Left renal pelvis (tissue), 4 donors: ENCODE data around the gene THBS3. TPM values are rescaled to one million over a fixed set of nuclear protein-coding genes. Genes with fewer than 3 reads are reported as not detected.
"Not testable (repeated sequence)": the region's sequence is repeated elsewhere in the genome, so short reads cannot be mapped to it uniquely, and the experiment has no call there.

Source experiments
- DNase-seq, 4 donors: peaks; one replicate each; pipeline ENCODE4 v3.0.0-alpha.2; 2013; ENCODE audit warnings: low read depth in 4 of 4, low spot score in 3 of 4
- polyA plus RNA-seq, 4 donors: library from polyadenylated mRNA; unstranded; fragments of 120-200 nt; gene quantifications; one replicate each; pipeline ENCODE4 v1.2.1, GENCODE V29; 2013; ENCODE audit not compliant: insufficient read length in 4 of 4

The THBS3 gene
- polyA plus RNA-seq, result 10 to 100 TPM; 27.7 to 52.9 (median 46.5) TPM

DNA sequence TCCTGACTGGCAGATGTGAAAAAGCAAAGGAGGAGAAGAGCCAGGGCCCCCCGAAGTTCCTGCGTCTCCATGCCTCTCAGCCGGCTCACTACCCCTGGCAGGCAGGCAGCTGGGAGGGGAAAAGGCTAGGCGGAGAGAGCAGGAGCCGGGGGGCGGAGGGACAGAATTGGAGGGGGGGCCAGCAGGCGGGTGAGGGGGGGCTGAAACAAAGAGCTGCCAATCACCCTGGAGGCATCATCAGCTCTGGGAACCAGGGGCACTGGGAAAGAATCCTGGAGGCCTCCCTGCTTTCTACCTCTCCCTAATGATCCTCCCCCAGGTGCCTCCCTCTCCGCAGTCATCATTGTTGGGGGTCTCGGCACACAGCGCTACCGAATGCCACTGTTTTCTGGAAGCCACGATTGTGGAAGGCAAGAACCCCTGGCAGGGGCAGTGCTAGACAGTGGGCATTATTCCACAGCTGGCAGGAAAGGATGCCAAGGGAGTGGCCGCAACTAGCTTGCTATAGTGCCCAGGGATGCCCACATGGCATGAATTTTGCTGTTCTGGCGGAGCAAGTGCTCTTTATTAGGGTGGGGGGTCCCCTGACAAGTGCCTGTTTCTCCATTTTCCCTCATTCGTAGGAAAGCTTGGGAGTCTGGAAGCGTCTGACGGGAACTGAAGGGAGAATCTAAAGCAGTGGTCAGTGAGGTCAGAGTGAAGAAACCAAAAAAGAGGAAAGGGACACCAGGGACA lies at the start of gene THBS3:
Gene THBS3, minus strand, starts transcription at position 92 of the 735 bp plus-strand sequence. Its CDS starts 21 bp downstream, at position 71.
- DNase-seq, result no peak

DNA sequence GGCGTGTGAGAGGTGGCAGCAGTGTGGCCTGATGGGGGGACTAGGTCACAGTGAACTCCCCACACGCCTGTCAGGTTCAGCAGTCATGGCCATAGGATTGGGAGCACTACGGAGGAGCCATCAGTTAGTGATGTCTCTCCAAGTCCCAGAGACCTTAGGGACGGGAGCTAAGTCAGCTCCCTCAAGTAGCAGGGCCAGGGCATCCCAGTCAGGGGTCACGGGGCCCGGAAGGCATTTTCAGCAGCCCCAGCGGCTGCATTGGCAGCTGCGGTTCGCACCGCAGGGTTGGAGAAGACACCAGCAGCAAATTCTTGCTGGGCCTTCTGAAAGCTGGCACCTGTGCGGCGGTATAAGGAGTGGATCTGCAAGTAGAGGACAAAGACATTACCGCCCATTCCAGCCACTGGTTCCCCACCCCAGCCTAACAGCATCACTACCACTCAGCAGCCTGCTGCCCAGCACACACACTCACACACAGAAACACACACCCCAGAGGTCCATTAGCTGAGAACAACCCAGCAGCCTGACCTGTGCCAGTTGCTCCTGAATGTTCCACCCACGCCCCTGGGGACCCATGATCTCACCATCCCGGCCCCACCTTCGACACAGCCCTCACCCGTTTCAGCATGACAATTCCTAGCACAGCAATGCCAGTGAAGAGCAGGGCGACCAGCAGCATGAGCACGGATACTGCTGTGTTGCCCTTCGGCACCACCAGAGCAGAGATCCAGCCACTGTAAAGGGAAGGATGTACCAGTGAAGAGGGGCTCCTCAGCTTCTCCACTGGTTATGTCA lies 48.6 kb upstream of the THBS3 start:
- DNase-seq, result no peak

DNA sequence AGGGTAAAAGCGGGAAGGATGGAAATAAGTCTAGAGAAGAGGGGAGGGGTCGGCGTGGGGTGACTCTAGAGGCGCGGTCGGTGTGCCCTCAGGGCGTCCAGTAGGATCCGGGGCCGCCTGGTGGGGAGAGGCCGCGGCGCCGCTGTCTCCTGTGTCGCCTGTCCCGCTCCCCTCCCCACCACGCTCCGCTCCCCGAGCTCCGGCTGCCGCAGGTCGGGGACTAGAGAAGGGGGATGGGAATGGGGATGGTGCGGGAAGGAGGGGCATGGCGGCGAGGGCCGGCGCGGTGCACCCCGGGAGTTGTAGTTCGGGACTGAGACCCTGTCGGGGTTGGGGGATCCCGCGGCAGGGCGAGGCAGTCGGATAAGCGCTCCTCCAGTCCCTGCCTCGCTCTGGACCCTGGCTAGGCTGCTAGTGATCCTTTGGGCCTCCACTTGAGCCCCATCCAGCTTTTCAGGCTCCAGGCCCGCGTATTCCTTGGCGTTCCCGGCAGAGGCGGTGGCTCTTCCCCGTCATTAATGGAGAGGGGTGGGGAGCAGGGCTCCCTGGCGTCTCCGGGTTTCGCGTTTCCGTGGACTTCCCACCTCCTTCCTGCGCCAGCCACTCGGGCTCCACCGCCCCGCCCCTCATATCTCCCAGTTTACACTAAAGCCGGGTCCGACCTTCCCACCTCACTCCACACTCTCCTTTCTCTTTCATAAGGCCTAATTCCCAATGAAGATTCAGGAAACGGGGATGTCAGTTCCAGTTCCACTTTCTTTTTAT lies 47.7 kb upstream of the THBS3 start, which contains the start of gene ENTREP3:
Gene ENTREP3, minus strand, starts transcription at position 241 of the 765 bp plus-strand sequence. CDS start 606 bp downstream, outside the sequence.
- DNase-seq, result peak in 2 of 4 donors; percentile 69 to 78

DNA sequence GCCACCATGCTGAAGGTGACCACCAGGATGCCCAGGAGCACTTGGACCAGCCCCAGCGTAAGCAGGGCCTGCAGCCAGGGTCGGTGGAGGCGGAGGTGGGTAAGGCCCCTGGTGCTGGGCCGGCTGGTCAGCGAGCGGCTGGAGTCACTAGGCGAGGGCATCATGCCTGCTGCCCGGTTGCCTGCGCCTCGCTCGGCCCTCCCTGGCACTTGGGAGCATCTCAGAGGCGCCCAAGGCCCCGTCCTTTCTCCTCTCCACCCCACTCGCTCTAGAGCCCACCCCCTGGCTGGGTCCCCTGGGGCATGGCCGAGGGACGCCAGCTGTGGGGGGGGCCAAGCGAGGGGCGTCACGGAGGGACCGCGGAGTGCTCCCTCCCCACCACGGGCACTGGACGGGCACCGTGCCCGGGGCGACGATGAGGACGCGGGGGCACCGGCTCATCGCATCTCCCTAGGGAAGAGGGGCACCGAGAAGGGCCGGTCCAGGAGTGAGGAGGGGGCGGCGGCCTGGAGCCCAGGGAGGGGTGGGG lies 47.1 kb upstream of the THBS3 start:
- no peak for DNase-seq

DNA sequence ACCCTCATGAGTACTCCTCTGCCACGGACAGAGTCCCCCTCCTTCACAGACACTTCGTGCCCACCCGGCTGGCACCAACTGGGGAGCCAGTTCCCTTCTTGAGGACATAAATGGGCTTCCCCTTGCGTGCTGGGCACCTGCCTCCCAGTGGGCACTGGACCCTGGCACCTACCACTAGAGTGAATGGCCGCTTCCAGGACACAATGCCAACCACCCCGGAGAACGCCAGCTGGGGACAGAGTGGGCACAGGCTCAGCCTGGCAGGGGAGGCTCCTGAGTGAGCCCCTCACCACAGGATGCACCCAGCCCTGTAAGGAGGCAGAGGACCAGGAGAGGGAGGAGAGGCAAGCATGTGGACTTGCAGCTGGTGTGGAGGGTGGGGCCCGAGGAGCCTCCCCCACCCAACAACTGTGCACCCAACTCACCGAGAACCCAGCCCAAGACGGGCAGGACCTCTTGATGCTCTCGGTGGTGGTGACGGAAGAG lies 46.6 kb upstream of the THBS3 start:
- no peak for DNase-seq

DNA sequence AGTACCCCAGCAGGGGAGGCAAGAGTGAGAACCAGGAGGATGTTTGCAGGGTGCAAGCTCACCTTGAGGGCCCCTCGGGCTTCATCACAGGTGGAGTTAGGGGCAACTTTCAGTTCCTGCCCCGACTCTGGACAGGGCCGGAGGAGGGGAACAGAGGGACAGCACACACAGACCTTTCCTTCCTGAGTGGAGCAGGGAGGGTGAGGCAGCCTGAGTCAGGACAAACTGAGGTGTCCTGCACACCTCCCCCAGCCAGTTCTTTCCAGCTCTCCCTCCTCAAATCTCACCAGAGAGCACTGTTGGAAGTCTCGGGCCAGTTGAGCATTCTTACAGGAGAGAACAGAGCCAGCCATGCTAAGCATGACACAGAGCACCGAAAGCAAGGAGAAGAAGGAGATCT lies 46.1 kb upstream of the THBS3 start:
- no peak for DNase-seq

DNA sequence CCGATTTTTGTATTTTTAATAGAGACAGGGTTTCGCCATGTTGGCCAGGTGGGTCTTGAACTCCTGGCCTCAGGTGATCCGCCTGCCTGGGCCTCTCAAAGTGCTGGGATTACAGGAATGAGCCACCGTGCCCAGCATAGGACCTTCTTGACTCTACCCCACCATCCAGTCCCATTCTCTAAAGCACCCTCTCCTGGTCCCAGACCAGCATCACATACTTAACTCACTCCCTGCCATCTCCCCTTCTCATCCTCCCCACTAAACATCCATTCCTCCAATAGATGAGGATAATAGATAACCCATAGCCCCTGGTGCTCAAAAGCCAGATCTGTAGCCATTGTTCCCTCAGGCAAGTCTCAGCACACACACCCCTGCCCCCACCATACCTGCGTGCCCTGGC lies 45.5 kb upstream of the THBS3 start:
- DNase-seq, result no peak

DNA sequence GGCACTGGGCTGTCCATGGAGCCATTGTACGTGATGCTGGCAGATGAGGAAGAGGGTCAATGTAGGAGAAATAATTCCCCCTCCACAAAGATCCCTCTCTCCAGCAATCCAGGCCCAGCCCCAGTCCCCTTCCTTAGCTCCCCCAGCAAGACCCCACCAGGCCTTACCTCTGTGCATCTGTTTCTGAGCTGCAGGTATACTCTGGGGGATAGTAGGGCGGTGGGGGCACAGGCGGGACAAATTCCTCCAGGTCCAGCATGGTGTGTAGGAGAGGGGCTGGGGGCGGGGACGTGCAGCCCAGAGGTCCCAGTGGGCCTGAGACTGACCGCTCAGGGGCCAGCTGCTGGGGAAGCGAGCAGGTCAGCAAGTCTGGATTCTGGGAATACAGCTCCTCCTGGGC lies 43.9 kb upstream of the THBS3 start:
- no peak for DNase-seq

DNA sequence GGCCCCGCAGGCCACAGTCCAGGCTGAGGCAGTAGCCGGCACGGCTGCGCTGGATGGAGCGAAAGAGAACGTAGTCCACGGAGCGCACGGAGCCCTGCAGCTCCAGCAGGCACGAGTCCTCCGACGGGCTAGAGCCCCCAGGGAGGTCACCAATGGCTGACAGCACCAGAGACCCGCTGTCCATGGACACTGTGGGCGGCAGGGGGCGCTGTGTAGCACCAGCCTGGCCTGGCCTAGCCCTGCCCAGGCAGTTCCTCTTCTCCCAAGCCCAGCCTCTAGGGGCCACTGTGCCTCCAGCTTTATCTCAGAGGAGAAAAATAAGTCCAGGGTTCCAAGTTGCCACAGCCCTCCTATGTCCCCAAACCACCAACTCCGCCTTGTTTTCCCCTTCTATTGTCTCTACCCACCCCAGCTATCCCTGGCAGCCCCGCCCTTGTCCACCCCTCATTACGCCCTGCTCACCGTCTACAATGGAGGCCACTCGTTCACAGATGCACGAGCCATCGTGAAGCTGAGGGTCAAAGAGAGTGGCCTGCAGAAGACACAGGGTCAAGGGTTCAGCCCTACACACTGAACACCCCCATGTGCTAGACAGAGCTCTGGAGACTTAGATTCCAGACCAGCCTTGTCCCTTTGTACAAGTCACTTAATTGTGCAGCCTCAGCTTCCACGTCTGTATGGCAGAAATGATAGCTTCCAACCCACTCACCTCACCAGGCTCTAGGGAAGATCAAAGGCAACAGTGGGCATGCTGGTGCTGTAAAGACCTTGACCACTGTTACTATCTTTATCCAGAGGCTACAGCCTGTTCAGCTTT lies 43.1 kb upstream of the THBS3 start:
- DNase-seq, result peak in 3 of 4 donors; percentile 72 to 86 (median 85)

DNA sequence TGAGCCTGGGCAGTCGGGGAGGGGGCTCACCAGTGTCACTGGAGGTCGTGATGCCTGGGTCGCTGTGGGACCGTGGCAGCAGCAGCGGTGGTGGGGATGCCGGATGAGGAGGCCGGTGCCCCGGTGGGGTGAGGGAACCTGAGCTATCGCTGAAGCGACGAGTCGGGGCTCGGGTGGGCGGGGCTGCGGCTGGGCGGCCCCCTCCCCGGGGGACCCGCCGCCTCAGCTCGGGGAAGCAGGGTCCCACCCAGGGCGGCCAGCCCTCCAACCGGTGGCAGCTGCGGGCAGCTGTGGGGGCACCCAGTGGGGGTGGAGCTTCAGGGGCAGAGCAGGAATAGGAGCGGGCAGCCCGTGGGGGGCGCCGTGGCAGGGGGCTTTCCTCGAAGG lies 42.5 kb upstream of the THBS3 start:
- DNase-seq, result no peak

DNA sequence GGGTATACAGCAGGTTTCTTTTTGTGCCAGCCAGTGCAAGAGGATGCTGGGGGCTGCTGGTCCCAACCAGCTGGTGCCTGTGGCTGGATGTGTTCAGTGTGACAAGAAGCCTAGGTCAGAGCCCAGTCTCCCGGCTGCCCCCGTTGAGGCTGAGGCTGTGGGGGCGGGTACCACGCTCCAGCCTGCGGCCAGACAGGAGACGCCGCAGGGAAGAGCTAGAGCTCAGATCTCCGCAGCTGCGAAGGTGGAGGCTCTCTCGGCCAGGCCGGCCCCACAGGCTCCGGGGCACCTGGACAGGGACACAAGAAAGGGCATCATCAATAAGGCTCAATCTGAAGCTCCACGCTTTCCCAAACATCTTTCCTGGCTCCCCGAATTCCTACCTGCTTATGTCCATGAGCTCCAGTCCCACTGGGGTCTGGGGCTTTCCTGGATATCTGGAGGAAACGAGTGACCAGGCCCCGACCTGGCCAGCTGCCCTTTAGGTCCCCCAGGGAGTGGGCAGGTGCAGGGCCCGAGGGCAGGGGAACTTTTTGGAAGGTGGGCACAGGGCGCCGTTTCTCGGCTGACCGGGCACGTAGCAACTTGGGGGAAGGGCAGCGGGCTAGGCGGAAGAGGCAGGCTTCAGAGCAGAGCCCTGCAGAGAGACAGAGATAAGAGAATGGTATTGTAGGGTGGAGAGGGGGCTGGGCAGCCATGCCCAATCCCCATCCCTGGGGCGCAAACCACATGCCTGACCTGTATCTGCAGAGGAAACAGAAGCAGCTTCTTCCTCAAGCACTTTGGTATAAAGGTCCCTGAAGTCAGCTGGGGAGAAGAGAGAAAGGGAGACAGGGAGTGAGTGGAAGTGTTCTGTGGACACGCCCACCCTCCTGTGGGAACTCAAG lies 40.2 kb upstream of the THBS3 start:
- no peak for DNase-seq

DNA sequence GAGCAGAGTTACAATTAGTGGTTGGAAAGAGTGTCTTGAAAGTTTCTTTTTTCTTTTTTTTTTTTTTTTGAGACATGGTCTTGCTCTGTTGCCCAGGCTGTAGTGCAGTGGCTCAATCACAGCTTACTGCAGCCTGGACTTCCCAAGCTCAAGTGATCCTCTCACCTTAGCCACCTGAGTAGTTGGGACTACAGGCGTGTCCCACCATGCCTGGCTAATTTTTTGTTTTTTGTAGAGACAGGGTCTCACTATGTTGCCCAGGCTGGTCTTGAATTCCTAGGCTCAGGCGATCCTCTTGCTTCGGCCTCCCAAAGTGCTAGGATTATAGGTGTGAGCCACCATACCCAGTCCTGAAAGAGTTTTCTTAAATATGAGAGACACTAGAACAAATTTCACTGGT lies 39.1 kb upstream of the THBS3 start:
- DNase-seq, result not testable (repeated sequence)

DNA sequence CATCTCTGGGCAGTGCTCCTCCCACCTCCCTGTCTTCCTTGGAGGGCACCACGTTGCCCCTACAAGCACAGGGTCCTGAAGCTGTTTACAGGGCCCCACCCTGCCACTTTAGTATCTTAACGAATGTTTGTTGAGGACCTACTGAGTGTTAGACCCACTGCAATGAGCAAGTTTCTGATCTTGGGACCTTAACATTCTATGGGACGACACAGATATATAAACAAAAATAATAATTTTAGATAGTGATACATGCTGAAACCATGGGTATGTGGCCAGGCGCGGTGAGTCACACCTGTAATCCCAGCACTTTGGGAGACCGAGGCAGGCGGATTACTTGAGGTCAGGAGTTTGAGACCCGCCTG lies 37.4 kb upstream of the THBS3 start:
- DNase-seq, result no peak

DNA sequence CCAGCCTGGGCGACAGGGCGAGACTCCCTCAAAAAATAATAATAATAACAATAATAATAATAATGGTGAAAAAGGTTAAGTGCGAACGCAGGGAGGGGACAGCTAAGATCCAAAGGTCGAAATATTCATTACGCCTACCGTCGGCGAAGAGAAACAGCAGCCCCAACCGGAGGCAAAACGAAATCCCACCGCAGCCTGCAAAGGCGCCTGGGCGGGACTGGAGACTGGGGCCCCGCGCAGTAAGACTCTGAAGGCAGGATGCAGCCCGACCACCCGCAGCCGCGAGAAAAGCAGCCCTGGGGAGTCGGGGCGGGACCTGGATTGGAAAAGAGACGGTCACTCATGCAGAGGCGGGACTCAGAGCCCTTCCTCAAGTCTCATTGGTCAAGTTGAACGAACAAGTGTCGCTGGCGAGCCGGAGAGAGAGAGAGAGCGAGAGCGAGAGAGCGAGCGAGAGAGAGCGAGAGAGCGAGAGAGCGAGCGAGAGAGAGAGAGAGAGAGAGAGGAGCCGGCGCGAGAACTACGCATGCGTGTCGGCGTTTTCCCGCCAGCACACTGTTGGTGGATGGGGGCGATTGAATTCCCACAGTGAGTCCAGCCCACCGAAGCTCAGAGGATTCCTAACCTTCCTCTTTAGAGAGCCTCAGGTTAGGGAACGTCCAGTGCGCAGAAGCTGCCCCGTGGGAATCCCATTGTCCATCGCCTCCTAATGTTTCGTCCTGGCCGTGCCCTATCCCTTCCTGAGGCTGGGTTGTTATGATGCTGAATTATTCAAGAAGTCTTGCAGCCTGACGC lies 36.9 kb upstream of the THBS3 start:
- peak; percentile 92 to 99 (median 98) for DNase-seq

DNA sequence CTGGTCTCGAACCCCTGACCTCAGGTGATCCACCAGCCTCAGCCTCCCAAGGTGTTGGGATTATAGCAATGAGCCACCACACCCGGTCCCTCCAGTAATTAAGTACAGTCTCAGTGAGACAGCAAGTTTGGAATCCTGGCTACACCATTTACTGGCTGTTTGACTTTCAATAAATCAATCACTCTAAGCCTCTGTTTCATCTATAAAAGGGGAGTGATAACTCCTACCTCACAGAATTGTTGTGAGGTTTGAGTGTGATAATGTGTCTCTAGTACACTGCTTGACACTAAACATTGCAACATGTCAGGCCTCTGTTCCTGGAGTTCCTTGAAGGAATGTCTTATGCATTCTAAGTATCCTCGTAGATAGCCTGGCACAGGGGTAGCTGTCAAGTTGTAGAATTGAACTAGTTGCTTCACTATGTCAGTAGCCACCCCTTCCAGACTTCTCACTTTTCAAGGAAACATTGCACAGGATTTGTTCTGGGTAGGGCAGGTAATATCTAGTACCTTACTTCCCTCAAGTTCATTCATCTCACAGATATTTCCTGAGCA lies 35.2 kb upstream of the THBS3 start:
- DNase-seq, result no peak

DNA sequence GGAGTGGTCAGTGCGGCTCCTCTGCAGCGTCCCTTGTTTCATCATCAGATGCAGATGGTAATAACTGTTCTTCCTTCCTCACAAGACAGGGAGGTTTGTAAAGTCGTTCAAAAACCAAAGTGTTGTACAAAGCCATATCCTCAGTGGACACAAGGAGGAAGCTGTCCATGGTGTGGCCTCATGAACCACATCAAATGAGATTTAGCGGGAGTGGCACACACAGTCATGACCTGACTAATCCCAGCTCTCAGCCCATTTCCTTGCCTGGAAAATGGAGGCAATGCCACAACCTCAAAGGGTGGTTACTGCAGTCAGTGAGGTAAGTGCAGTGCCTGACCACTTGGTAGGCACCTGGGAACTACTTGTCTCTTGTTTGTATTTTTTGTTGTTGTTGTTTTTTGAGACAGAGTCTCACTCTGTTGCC lies 34.2 kb upstream of the THBS3 start:
- DNase-seq, result no peak

DNA sequence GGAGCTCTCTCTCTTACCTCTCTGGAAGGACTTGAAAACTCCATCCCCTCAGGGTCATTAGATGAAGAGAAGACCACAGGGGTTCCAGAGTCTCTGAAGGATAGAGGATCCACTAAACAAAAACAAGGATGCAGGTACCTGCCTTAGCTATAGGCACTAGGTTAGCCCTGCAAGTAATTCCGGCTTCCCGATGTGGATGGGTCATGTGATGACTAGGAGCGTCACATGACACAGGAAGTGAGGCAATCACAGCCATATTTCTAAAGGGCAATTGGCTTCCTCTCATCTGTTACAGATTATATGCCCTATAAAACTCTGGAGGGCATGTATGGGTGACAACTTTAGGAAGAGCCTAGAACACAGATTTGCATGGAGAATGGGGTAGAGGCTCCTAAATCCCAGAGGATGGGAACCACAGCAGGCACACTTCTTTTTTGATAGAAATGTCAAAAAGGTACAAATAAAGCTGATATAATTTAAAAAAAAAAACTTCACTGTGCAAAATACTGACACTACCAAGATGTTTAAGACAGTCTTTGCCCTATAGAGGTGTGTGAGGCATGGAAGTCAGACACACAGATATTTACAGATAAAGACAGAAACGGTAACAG lies 33.5 kb upstream of the THBS3 start:
- peak in 1 of 4 donors; percentile 63 for DNase-seq
